Spleen (tissue), 11 donors: ENCODE results near the gene FCRL5. TPM values are rescaled to one million over a fixed set of nuclear protein-coding genes. Genes with fewer than 3 reads are reported as not detected.

ENCODE experiments used
- DNase-seq: peaks from one replicate; pipeline ENCODE4 v3.0.0-alpha.2; 2020
- H3K27ac ChIP-seq, 8 donors: fragments of 200-600 bp; sonication (generic) in 7 of 8; 1 replicate in 4 of 8; 2 replicates in 4 of 8; pipeline versions ENCODE4 v1.5.0 to v1.8.0; 2016 to 2021; ENCODE audit warnings: inconsistent platforms in 4 of 8, mild to moderate bottlenecking in 4 of 8, moderate library complexity in 1 of 8
- H3K27me3 ChIP-seq, 7 donors: fragments of 200-600 bp; sonication (generic) in 6 of 7; replicated peaks in 1 of 7; 1 replicate in 4 of 7; 2 replicates in 3 of 7; pipeline versions ENCODE4 v1.5.0 to v1.8.0; 2016 to 2021; ENCODE audit warnings: inconsistent platforms in 3 of 7, mild to moderate bottlenecking in 1 of 7
- H3K36me3 ChIP-seq, 6 donors: fragments of 200-600 bp; sonication (generic) in 5 of 6; 1 replicate in 4 of 6; 2 replicates in 2 of 6; pipeline versions ENCODE4 v1.5.0 to v1.8.0; 2016 to 2021; ENCODE audit warnings: inconsistent platforms in 2 of 6
- H3K4me1 ChIP-seq, 6 donors: fragments of 200-600 bp; sonication (generic) in 5 of 6; 1 replicate in 3 of 6; 2 replicates in 3 of 6; pipeline versions ENCODE4 v1.5.0 to v1.8.0; 2016 to 2021; ENCODE audit warnings: inconsistent platforms in 3 of 6
- H3K4me3 ChIP-seq, 8 donors: fragments of 200-600 bp; sonication (generic) in 7 of 8; 1 replicate in 4 of 8; 2 replicates in 4 of 8; pipeline versions ENCODE4 v1.5.0 to v1.8.0; 2016 to 2021; ENCODE audit warnings: inconsistent platforms in 4 of 8, mild to moderate bottlenecking in 4 of 8, moderate library complexity in 2 of 8
- H3K9me3 ChIP-seq, 8 donors: fragments of 200-600 bp; sonication (generic) in 7 of 8; 1 replicate in 4 of 8; 2 replicates in 4 of 8; pipeline versions ENCODE4 v1.5.0 to v1.8.0; 2016 to 2021; ENCODE audit warnings: inconsistent platforms in 4 of 8
- POLR2A ChIP-seq, 3 donors: fragments of 450-650 bp; IDR thresholded peaks; one replicate each; pipeline ENCODE4 v1.5.1; 2017; ENCODE audit warnings: antibody characterized with exemption in 3 of 3, mild to moderate bottlenecking in 1 of 3
- POLR2AphosphoS5 ChIP-seq, 3 donors: sonication (generic); formaldehyde crosslinking; IDR thresholded peaks; one replicate each; pipeline ENCODE4 v1.5.1; 2017; ENCODE audit warnings: antibody characterized with exemption in 3 of 3
- WGBS, 5 donors: extraction: QIAGEN DNeasy Blood & Tissue Kit in 3 of 5; methylation state at CpG; one replicate each; pipeline versions ENCODE4 v1.1.5 to v1.1.7; 2013 to 2018; 5-methylcytosine and 5-hydroxymethylcytosine counted together
- intact Hi-C: fragments of 100-400 bp; cut with DNase I; formaldehyde crosslinking; loops from one replicate; pipeline ENCODE4 v1.15.0; 2023; ENCODE audit warnings: low total_unique reads
- polyA plus RNA-seq, 3 donors: library from polyadenylated mRNA; stranded (reverse); fragments of 200-250 nt; gene quantifications; one replicate each; pipeline ENCODE4 v1.2.1, GENCODE V29; 2013
- total RNA-seq, 7 donors: library from RNA; depleted of rRNA in 3 of 7; stranded (reverse); fragments of >200 nt in 3 of 7; fragmentation: NEBNext Ultra II Directional in 4 of 7; extraction: Animal tissue kit (Norgen Biotek cat#: 25700) in 4 of 7; gene quantifications; one replicate each; pipeline versions ENCODE4 v1.1.0 to v1.2.1, GENCODE V29; 2016 to 2021
- TF ChIP-seq, protein P1 (sequence below), 11 experiments: fragments of 200-600 bp in 7 of 11; fragments of 450-650 bp in 4 of 11; sonication (generic) in 4 of 11; IDR thresholded peaks in 8 of 11; conservative IDR thresholded peaks in 3 of 11; 1 replicate in 7 of 11; 2 replicates in 4 of 11; pipeline versions ENCODE4 v1.4.0 to v1.8.0; 2016 to 2021; ENCODE audit warnings: antibody characterized with exemption in 11 of 11, inconsistent platforms in 4 of 11, mild to moderate bottlenecking in 1 of 11
- donor health status: healthy with polysubstance abuse.
- donor health status: DM: no; HTN: no; CAD: no; lungs with moderate emphysema.
- donor health status: DM: no; HTN: no; CAD: no.
- donor health status: Bipolar disorder and iron deficiency.
- donor health status: healthy.
- donor health status: DM: no; HTN: no; CAD: no.
- donor health status: DM: yes; HTN: yes; CAD: no.

Gene FCRL5
- total and polyA plus RNA-seq, 10 donors = 51.0 to 111 (median 68.2) TPM

GRCh38 chr1:157484573-157484972 lies 67.7 kb downstream of the FCRL5 start:
- Histone ChIP-seq H3K27me3 (no peaks in the 10 kb centered on the region), H3K4me1 (peaks cover 0 to 4% (median 0%) of the 10 kb centered on the region in 6 donors), H3K27ac (no peak overlapping the region), H3K36me3 (no peaks in the 10 kb centered on the region), H3K9me3 (peaks cover 0 to 13% (median 5%) of the 10 kb centered on the region in 8 donors), H3K4me3 (no peak overlapping the region)
- intact Hi-C loops = no loop called here
- TF ChIP-seq POLR2AphosphoS5 (IDR thresholded peaks at IDR 0.05) (no peak), POLR2A (IDR thresholded peaks at IDR 0.05) (no peak)
- TF ChIP-seq, protein P1, sequence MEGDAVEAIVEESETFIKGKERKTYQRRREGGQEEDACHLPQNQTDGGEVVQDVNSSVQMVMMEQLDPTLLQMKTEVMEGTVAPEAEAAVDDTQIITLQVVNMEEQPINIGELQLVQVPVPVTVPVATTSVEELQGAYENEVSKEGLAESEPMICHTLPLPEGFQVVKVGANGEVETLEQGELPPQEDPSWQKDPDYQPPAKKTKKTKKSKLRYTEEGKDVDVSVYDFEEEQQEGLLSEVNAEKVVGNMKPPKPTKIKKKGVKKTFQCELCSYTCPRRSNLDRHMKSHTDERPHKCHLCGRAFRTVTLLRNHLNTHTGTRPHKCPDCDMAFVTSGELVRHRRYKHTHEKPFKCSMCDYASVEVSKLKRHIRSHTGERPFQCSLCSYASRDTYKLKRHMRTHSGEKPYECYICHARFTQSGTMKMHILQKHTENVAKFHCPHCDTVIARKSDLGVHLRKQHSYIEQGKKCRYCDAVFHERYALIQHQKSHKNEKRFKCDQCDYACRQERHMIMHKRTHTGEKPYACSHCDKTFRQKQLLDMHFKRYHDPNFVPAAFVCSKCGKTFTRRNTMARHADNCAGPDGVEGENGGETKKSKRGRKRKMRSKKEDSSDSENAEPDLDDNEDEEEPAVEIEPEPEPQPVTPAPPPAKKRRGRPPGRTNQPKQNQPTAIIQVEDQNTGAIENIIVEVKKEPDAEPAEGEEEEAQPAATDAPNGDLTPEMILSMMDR (IDR thresholded peaks at IDR 0.05 in 8 of 11, conservative IDR thresholded peaks at IDR 0.05 in 3 of 11) = no peak
- DNase-seq = no peak

GRCh38 chr1:157483635-157484034 lies 68.7 kb downstream of the FCRL5 start:
- Histone ChIP-seq H3K4me1 (no peaks in the 10 kb centered on the region), H3K36me3 (no peaks in the 10 kb centered on the region), H3K27ac (no peak overlapping the region), H3K4me3 (no peak overlapping the region), H3K9me3 (peaks cover 0 to 23% (median 10%) of the 10 kb centered on the region in 8 donors), H3K27me3 (no peaks in the 10 kb centered on the region)
- no peak for DNase-seq
- TF ChIP-seq POLR2AphosphoS5 (IDR thresholded peaks at IDR 0.05) = no peak
- TF ChIP-seq, protein P1 (IDR thresholded peaks at IDR 0.05 in 8 of 11, conservative IDR thresholded peaks at IDR 0.05 in 3 of 11) = no peak
- TF ChIP-seq POLR2A (IDR thresholded peaks at IDR 0.05) = no peak
- intact Hi-C loops = no loop called here
- WGBS, 5 donors = 70 to 98% (median 90%) methylated on average over 2 of the region's 2 CpGs

DNA sequence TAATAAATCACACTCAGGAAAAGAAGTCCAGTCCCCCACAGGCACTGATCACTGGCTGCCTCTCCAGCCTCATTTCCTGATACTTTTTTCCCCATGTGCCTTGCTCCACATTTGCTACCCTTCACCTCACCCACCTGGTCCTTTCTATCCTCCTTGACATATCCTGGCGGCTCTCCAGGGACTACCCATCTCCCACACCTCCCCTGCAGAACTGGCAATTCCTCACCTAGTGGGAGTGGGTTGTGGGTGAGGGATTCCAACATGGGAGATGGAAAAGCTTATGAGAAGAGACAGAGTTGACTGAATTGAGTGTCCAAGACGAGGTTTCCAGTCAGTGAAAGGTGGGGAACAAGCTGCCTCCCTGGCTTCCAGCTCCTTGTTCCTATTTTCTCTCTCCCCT lies 69.6 kb downstream of the FCRL5 start:
- intact Hi-C loops = no loop called here
- TF ChIP-seq POLR2AphosphoS5 (IDR thresholded peaks at IDR 0.05) = no peak
- TF ChIP-seq, protein P1 (IDR thresholded peaks at IDR 0.05 in 8 of 11, conservative IDR thresholded peaks at IDR 0.05 in 3 of 11) = no peak
- no peak for TF ChIP-seq POLR2A (IDR thresholded peaks at IDR 0.05)
- Histone ChIP-seq H3K27me3 (no peaks in the 10 kb centered on the region), H3K27ac (no peak overlapping the region), H3K36me3 (no peaks in the 10 kb centered on the region), H3K4me1 (no peaks in the 10 kb centered on the region), H3K9me3 (peaks cover 0 to 32% (median 19%) of the 10 kb centered on the region in 8 donors), H3K4me3 (no peak overlapping the region)
- no peak for DNase-seq
- WGBS, 5 donors = 41 to 74% (median 58%) methylated on average over 2 of the region's 2 CpGs

DNA sequence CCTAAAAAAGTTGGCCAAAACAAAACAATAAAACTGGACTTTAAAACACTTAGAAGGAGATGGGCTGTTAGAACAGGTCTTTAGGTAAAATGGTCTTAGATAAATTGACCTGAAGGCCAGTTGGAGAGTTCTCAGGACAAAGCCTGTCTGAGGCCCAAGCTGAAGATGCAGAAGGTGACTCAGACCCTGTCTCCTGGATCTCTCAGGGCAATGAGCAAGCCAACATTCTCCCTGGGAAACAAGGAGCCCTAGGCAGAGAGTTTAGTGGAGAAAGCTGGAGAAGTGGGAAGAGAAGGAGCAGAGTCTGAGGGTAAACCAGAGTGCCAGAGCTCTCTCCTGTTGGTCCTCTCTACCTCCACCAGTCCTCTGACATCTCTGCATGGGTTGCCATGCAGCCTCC lies 70.1 kb downstream of the FCRL5 start:
- Histone ChIP-seq H3K27me3 (no peaks in the 10 kb centered on the region), H3K4me3 (no peak overlapping the region), H3K27ac (no peak overlapping the region), H3K9me3 (peaks cover 0 to 37% (median 23%) of the 10 kb centered on the region in 8 donors), H3K4me1 (no peaks in the 10 kb centered on the region), H3K36me3 (no peaks in the 10 kb centered on the region)
- intact Hi-C loops = no loop called here
- DNase-seq = no peak
- TF ChIP-seq, protein P1 (IDR thresholded peaks at IDR 0.05 in 8 of 11, conservative IDR thresholded peaks at IDR 0.05 in 3 of 11) = no peak
- TF ChIP-seq POLR2AphosphoS5 (IDR thresholded peaks at IDR 0.05) (no peak), POLR2A (IDR thresholded peaks at IDR 0.05) (no peak)
